ENCODE measurements around the gene KLHDC7A.

DNA sequence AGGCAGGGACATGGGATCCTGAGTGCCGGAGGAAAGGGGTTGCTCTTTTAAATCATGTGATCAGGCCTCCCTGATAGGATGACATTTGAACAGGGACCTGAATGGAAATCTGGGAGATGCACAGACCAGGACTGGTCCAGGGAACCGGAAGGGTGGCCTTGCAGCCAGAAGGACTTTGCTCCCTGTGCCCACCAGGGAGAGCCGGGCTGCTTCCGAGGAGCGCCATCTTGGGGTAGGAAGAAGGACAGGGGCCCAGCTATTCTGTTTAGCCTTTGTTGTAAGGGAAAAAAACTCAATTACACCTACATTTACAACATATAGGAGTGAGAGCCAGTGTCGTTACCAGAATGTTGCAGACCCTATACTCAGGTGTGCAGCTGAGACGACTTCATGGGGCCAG is 5.5 kb downstream of the KLHDC7A start:
- TF ChIP-seq CTCF (IDR thresholded peaks at IDR 0.05), result no peak
- no peak for TF ChIP-seq POLR2A (IDR thresholded peaks at IDR 0.05)
